Lower lobe of right lung (tissue), 2 donors: ENCODE measurements around the gene CELA3B. TPM values are rescaled to one million over a fixed set of nuclear protein-coding genes. Genes with fewer than 3 reads are reported as not detected.

Experiments used
- ATAC-seq, 2 donors: fragments of 200-7000 bp; cut with Tn5 transposase; one replicate each; pipeline ENCODE4 v1.9.1; 2020 to 2022; ENCODE audit warnings: mild to moderate bottlenecking in 2 of 2, moderate library complexity in 2 of 2
- DNase-seq: peaks from one replicate; pipeline ENCODE4 v3.0.0-alpha.2; 2020
- H3K27ac ChIP-seq: fragments of 200-600 bp; one replicate; pipeline ENCODE4 v1.8.0; 2022
- H3K27me3 ChIP-seq: fragments of 200-600 bp; one replicate; pipeline ENCODE4 v1.8.0; 2022; ENCODE audit warnings: low read depth
- H3K36me3 ChIP-seq: fragments of 200-600 bp; one replicate; pipeline ENCODE4 v1.8.0; 2022; ENCODE audit warnings: mild to moderate bottlenecking
- H3K4me1 ChIP-seq: fragments of 200-600 bp; one replicate; pipeline ENCODE4 v1.8.0; 2022
- H3K4me3 ChIP-seq: fragments of 200-600 bp; one replicate; pipeline ENCODE4 v1.8.0; 2022; ENCODE audit warnings: mild to moderate bottlenecking
- H3K9me3 ChIP-seq: fragments of 200-600 bp; one replicate; pipeline ENCODE4 v1.8.0; 2022
- intact Hi-C: fragments of 100-400 bp; cut with DNase I; formaldehyde crosslinking; loops from one replicate; pipeline ENCODE4 v1.11.0; 2022
- total RNA-seq: library from RNA; stranded (reverse); fragmentation: NEBNext Ultra II Directional; extraction: Animal tissue kit (Norgen Biotek cat#: 25700); gene quantifications from one replicate; pipeline ENCODE4 v1.2.1, GENCODE V29; 2021
- TF ChIP-seq, protein P1 (sequence below): fragments of 200-600 bp; IDR thresholded peaks from one replicate; pipeline ENCODE4 v1.8.0; 2022; ENCODE audit warnings: antibody characterized with exemption, mild to moderate bottlenecking
- donor health status: DM: no; HTN: yes; CAD: no; lungs with severe emphysema.

CELA3B gene
- total RNA-seq, 1 donor from 2014 or later, result not detected

DNA sequence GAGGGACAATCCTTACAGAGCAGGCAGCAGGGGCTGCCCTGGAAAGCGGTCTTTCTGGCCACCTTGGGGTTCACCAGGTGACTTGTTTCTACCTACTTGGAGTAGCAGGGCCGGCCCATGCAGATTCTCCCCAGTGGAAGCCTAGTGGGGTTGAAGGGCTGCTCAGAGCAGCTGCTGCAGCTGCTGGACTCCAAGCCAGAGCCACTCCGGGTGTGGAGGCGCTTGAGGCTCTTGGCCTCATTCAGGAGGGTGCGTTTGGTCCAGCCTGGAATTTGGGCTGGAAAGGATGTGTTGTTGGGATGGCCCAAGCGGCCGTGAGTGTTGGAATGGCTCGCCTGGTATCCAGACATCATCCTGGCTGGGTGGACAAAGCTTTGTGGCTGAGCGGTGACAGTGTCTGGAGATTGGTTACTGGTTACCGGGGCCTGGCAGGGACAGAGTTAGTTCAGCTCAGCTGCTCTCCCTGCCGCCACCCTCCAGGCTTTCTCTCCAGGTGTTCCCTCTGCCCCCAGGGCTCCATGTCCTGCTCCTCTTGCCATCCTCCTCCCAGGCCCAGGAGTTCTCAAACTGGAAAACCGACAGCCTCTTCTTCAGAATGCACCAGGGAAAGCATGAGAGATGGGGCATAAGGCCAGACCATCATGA, 25.5 kb upstream of the CELA3B start:
- TF ChIP-seq, protein P1, sequence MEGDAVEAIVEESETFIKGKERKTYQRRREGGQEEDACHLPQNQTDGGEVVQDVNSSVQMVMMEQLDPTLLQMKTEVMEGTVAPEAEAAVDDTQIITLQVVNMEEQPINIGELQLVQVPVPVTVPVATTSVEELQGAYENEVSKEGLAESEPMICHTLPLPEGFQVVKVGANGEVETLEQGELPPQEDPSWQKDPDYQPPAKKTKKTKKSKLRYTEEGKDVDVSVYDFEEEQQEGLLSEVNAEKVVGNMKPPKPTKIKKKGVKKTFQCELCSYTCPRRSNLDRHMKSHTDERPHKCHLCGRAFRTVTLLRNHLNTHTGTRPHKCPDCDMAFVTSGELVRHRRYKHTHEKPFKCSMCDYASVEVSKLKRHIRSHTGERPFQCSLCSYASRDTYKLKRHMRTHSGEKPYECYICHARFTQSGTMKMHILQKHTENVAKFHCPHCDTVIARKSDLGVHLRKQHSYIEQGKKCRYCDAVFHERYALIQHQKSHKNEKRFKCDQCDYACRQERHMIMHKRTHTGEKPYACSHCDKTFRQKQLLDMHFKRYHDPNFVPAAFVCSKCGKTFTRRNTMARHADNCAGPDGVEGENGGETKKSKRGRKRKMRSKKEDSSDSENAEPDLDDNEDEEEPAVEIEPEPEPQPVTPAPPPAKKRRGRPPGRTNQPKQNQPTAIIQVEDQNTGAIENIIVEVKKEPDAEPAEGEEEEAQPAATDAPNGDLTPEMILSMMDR, result no peak
- Histone ChIP-seq H3K9me3 (no peaks in the 10 kb centered on the region), H3K4me1 (peaks cover 19% of the 10 kb centered on the region), H3K4me3 (no peak overlapping the region), H3K27me3 (no peaks in the 10 kb centered on the region), H3K27ac (no peak overlapping the region), H3K36me3 (no peaks in the 10 kb centered on the region)
- ATAC-seq (no peak), DNase-seq (no peak)
- intact Hi-C loops, result no loop called here

DNA sequence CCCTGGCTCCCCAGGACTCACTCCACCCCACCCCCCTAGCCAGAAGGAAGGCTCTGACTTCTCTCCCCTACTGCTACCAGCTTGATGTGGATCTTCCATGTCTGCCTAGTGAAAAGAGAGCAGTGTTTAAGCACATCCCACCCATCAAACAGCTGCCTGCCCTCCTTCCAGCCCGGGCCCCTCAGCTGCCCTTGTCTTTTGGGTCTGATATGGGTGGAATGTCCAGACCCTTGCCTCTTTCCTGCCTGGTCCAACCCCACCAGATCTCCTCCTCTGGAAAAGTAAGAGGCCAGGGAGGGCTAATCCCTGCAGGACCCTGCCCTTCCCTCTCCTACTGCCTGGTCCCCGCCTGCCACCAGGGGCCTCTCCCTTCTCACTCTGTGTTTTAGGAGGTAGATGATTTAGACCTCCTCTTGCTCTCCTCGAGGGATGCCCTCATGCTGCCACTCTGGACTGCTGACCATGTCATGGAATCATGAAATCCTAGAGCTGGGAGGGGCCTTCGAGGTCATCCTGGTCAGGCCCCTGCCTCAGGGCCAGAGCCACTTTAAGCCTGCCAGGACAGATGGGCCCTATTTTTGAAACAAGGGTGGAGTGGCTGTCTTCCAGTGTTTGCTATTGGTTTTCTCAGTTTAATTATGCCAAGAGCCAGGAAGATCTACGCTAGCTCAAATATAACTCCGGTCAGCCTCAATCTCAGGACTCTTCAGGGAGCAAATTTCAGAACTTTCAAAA, 23.9 kb upstream of the CELA3B start:
- no peaks in the 10 kb centered on the region for H3K27me3 ChIP-seq
- ATAC-seq (no peak), DNase-seq (no peak)
- H3K9me3 ChIP-seq, result no peaks in the 10 kb centered on the region
- H3K36me3 ChIP-seq, result no peaks in the 10 kb centered on the region
- TF ChIP-seq, protein P1, result no peak
- intact Hi-C loops, result no loop called here
- H3K4me3 ChIP-seq, result no peak overlapping the region
- peaks cover 29% of the 10 kb centered on the region for H3K4me1 ChIP-seq
- no peak overlapping the region for H3K27ac ChIP-seq

DNA sequence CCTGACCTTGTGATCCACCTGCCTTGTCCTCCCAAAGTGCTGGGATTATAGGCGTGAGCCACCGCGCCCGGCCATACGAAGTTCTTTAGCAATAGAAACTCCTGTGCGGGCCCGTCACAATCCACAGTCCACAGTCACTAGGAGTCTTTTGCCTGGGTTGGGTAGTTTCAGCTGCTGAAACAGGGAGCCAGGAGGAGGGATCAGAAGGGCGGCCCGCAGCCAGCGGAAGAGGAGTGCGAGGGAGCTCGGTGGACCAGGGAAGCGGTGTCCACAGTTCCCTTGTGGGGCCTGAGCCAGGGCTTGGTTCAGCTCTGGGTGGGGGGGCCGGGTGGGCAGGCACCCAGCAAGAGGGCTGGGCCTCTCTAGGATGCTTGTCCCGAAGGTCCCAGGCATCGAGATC, 21.8 kb upstream of the CELA3B start:
- intact Hi-C loops, result no loop called here
- Histone ChIP-seq H3K27ac (peak overlapping the region; percentile 50), H3K27me3 (no peaks in the 10 kb centered on the region), H3K4me3 (no peak overlapping the region), H3K4me1 (peaks cover 31% of the 10 kb centered on the region), H3K9me3 (no peaks in the 10 kb centered on the region), H3K36me3 (no peaks in the 10 kb centered on the region)
- DNase-seq (peak; percentile 39), ATAC-seq (no peak)
- TF ChIP-seq, protein P1, result no peak

DNA sequence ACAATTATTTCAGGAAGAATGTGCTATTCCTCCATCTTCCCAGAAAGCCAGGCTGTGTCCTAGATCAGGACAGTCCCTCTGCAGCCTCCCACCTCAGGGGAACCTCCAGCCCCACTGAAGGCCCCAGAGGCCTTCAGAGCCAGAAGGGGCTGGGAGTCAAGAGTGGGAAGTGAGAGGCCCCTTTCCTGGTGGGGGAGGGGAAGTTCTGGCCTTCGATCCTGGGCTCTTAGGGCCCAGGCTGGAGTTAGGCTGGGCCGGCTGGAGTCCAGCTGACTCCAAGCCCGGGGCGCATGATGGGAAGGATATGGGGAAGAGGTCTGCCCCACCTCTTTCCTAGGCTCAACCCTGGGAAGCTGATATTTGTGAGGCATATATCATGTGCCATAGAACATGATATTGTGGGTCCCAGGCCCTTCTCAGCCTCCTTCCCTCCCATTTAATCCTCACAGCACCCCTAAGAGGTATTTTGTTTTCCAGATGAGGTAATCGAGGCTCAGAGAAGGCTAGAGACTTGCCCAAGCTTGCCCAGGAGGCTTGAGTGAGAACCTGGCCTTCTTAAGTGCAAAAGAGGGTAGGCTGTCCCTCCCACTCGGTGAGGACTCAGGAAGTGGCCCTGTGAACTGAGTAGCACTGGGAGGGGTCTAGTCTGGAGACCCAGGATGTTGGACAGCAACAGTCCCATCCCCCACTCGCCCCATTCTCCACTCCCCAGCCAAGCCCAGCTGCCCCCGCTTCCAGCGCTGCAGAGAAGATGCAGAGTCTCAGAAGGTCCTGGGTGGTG, 21.1 kb upstream of the CELA3B start:
- Histone ChIP-seq H3K4me1 (peaks cover 31% of the 10 kb centered on the region), H3K36me3 (no peaks in the 10 kb centered on the region), H3K9me3 (no peaks in the 10 kb centered on the region), H3K27ac (peak overlapping the region; percentile 50), H3K27me3 (no peaks in the 10 kb centered on the region), H3K4me3 (no peak overlapping the region)
- no peak for DNase-seq
- TF ChIP-seq, protein P1, result no peak
- intact Hi-C loops, result no loop called here
- peak in 1 of 2 donors; percentile 19 for ATAC-seq

DNA sequence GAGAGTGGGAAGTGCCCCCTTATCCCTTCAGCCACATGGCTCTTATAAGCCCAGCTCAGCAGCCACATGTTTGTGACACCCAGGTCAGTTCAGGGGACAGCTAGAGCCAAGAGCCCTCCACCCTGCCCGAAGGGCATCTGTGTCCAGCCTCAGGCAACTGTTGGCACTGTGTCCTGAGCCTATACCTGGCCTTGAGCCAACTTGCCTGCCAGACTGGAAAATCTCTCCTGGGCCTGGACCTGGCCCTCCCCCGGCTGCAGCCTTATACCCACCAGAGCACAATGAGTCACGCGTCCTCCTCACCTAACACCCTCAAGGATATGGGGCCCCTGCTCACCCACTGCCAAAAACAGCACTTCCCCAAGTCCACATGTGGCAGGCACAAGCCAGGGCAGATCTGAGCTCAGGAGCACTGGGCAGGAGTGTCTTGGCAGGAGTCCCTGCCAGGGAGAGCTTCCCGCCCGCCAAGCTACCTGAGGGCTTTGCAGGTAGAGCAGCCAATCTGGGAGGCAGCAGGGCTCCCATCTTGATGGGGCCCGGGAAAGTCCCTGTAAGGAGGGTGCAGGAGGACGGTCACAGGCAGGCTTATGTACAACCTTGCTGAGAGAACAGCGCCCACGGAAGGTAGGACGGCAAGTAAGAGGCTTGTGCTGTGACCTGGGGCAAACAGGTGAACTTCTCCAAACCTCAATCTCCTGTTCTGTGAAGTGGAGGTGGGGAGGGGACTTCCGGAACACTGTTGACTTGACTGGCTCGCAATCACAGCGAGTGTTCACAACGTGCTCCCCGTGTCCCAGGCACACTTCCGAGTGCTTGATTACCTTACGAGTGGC, 19.9 kb upstream of the CELA3B start:
- intact Hi-C loops, result no loop called here
- DNase-seq, result peak; percentile 87
- H3K27ac ChIP-seq, result peak overlapping the region; percentile 73

More for the DNA sequence above, 19.9 kb upstream of the CELA3B start:
- no peaks in the 10 kb centered on the region for H3K9me3 ChIP-seq
- no peaks in the 10 kb centered on the region for H3K27me3 ChIP-seq
- ATAC-seq, result peak; percentile 90 to 92
- H3K4me1 ChIP-seq, result peaks cover 31% of the 10 kb centered on the region
- no peaks in the 10 kb centered on the region for H3K36me3 ChIP-seq
- H3K4me3 ChIP-seq, result no peak overlapping the region
- TF ChIP-seq, protein P1, result no peak
